NT2/D1 (cell line): ENCODE results near the gene DDHD1.
A peak's percentile ranks its signal among the peaks of the same experiment; 100 is the strongest.

Experiments used
- DNase-seq: peaks from one replicate; pipeline ENCODE4 v3.0.0-alpha.2; 2011; ENCODE audit warnings: low read depth, low spot score
- H3K27me3 ChIP-seq: 2 replicates; pipeline ENCODE4 v1.6.0; 2011; ENCODE audit warnings: mild to moderate bottlenecking; ENCODE audit not compliant: insufficient read length, insufficient read depth
- H3K36me3 ChIP-seq: 2 replicates; pipeline ENCODE4 v1.6.1; 2011; ENCODE audit warnings: mild to moderate bottlenecking, low read length, mixed read lengths; ENCODE audit not compliant: insufficient read depth, insufficient read length
- H3K4me1 ChIP-seq: 2 replicates; pipeline ENCODE4 v1.5.1; 2011; ENCODE audit not compliant: insufficient read depth, insufficient read length
- H3K4me3 ChIP-seq: 2 replicates; pipeline ENCODE4 v1.5.1; 2011; ENCODE audit warnings: low read depth; ENCODE audit not compliant: insufficient read length
- H3K9ac ChIP-seq: 2 replicates; pipeline ENCODE4 v1.6.0; 2011; ENCODE audit warnings: low read depth; ENCODE audit not compliant: insufficient read length
- H3K9me3 ChIP-seq: 2 replicates; pipeline ENCODE4 v1.5.1; 2011; ENCODE audit warnings: mild to moderate bottlenecking, low read length; ENCODE audit not compliant: insufficient read depth
- SUZ12 ChIP-seq: IDR thresholded peaks from 2 replicates; pipeline ENCODE4 v1.6.1; 2011; ENCODE audit not compliant: insufficient read length, insufficient read depth; ENCODE audit errors: extremely low read depth
- YY1 ChIP-seq: IDR thresholded peaks from 2 replicates; pipeline ENCODE4 v1.6.1; 2011; ENCODE audit not compliant: insufficient read length, insufficient read depth
- ZNF274 ChIP-seq: IDR thresholded peaks from 2 replicates; pipeline ENCODE4 v1.6.1; 2011; ENCODE audit warnings: mild to moderate bottlenecking, low read depth, low read length

The DDHD1 gene

DNA sequence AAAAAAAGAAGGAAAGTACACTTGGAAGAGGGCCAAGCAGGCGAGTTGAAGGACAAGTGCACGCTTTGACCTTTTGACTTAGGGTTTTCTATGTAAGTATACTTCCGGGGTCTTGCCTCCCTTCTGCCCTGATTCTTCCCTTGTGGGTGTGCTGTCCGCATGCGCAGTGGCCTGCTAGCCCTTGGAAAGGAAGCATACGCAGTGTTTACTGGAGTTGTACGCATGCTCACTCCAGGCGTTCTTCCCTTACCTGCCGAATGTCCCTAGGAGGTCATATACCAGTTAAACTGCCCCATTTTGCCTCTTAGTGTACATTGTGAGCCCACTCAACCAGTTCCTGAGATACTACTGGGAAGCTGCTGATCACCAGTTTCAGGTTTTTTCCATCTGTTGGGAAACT, 15.7 kb upstream of the DDHD1 start:
- no peaks in the 10 kb centered on the region for H3K36me3 ChIP-seq
- no peak for TF ChIP-seq SUZ12

DNA sequence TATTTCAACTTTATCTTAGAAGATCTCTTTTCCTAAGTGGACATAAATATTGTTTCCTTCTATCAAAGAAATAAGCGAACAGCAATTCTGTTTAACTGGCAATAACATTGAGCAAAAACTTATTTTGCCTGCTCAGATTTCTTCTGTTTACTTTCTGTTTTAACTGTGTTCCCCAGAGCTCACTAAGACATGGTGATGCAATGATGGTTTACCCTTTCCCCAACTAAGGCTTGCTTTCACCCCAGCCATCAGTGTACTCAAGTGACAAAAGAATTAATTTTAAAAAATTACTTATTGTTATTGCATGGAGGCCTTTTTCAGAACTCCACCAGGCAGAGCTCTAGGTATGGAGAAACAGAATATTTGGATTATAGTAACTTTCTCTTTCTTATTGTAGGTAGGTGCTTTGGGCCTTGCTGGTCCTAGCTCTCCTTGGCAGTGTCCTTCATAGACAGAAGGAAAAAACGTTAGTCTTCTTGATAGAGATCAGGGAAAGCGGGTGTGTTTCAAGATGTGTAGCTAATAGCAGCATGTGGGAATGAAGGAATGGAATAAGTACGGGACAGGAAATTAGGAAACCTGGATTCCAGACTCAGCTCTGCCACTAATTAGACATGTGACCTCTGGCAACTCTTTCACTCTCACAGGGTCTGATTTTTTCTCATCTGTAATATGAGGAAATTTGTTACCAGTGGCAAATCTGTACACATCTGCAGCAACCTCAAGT, 14.6 kb upstream of the DDHD1 start:
- H3K4me3 ChIP-seq: no peak overlapping the region
- no peaks in the 10 kb centered on the region for H3K9me3 ChIP-seq
- no peaks in the 10 kb centered on the region for H3K27me3 ChIP-seq
- DNase-seq: no peak
- no peak overlapping the region for H3K9ac ChIP-seq
- no peaks in the 10 kb centered on the region for H3K4me1 ChIP-seq
- H3K36me3 ChIP-seq: no peaks in the 10 kb centered on the region
- TF ChIP-seq ZNF274 (no peak), YY1 (no peak), SUZ12 (no peak)

More for the DNA sequence above, 15.7 kb upstream of the DDHD1 start:
- H3K4me1 ChIP-seq: no peaks in the 10 kb centered on the region
- no peak for DNase-seq
- H3K27me3 ChIP-seq: no peaks in the 10 kb centered on the region
- no peak overlapping the region for H3K4me3 ChIP-seq
- no peaks in the 10 kb centered on the region for H3K9me3 ChIP-seq
- H3K9ac ChIP-seq: no peak overlapping the region

DNA sequence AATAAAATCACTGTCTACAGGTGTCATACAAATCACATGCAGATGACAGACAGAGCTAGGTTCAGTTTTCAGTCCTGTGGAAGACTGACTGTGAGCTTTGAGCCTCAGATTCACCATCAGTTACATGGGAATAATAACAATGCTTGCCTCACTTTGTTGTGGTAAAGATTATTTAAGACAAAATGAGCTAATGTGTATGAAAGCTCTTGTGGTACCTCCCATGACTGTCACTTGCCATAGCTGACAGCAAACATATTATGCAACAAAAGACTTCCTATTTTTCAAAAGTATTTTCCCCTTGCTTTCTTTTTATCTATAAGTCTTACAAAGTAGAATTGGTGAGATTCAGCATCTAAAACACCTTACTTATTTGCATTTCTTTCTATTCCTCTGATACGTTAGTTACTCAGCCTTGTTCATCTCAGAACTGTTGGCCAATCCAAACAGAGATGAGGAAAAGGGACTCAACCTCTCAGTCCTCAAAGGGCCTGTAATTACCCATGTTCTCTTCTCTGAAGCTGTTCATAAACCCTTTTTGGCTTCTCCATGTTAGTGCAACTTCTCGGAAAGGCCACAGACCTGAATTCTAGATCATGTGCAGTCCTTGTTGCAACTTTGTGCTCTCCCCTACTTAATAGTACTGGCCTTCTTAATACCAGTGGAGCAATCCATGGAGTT, 8.8 kb upstream of the DDHD1 start:
- Histone ChIP-seq H3K4me1 (no peaks in the 10 kb centered on the region), H3K27me3 (no peaks in the 10 kb centered on the region), H3K9ac (no peak overlapping the region), H3K4me3 (no peak overlapping the region), H3K9me3 (no peaks in the 10 kb centered on the region), H3K36me3 (no peaks in the 10 kb centered on the region)
- TF ChIP-seq ZNF274: no peak
- no peak for TF ChIP-seq SUZ12
- TF ChIP-seq YY1: no peak
- DNase-seq: no peak

DNA sequence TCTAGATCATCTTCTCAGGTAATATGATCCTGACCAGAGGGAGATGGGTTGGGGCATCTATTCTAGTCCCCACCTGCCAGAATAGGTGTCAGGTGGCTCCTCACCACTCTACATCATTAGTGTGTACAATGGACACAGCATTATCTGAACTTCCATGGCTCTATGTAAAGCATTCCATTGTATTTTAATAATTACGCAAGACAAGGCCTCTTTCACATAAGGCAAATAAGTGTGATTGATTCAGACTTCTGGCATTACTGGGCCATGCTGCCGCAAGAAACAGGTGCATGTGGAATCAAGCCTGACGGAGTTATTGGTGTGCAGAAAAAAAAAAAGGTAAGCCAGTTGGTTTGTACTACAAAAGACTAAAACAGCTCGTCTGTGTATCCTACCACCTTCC, 3.1 kb upstream of the DDHD1 start:
- Histone ChIP-seq H3K27me3 (peaks cover 3% of the 10 kb centered on the region), H3K9me3 (no peaks in the 10 kb centered on the region), H3K4me3 (no peak overlapping the region), H3K36me3 (no peaks in the 10 kb centered on the region), H3K4me1 (no peaks in the 10 kb centered on the region), H3K9ac (no peak overlapping the region)
- TF ChIP-seq ZNF274 (no peak), SUZ12 (no peak), YY1 (no peak)
- DNase-seq: no peak

DNA sequence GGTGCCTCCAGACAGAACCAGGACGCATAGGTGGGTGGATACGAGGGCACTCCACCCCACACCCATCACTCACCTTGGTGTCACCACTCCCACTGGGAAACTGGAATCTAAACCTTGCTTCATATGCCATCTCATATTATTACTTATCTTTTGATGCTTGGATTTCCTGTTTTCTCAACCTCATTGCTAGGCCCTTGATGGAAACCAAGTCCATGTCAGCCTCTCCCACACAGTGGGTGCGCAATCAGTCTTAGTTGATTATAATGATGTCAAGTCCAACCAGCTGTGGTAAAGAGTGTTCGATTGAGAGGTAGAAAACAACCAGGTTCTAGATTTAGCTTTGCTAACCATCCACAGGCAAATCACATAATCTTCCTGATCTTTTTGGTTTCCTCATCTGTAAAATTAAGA, 584 bp upstream of the DDHD1 start:
- TF ChIP-seq YY1 (no peak), ZNF274 (no peak), SUZ12 (no peak)
- peak overlapping the region; percentile 44 for H3K4me3 ChIP-seq
- H3K36me3 ChIP-seq: no peaks in the 10 kb centered on the region
- DNase-seq: no peak
- peaks cover 3% of the 10 kb centered on the region for H3K27me3 ChIP-seq
- H3K9me3 ChIP-seq: no peaks in the 10 kb centered on the region
- peak overlapping the region; percentile 68 for H3K9ac ChIP-seq
- no peaks in the 10 kb centered on the region for H3K4me1 ChIP-seq

DNA sequence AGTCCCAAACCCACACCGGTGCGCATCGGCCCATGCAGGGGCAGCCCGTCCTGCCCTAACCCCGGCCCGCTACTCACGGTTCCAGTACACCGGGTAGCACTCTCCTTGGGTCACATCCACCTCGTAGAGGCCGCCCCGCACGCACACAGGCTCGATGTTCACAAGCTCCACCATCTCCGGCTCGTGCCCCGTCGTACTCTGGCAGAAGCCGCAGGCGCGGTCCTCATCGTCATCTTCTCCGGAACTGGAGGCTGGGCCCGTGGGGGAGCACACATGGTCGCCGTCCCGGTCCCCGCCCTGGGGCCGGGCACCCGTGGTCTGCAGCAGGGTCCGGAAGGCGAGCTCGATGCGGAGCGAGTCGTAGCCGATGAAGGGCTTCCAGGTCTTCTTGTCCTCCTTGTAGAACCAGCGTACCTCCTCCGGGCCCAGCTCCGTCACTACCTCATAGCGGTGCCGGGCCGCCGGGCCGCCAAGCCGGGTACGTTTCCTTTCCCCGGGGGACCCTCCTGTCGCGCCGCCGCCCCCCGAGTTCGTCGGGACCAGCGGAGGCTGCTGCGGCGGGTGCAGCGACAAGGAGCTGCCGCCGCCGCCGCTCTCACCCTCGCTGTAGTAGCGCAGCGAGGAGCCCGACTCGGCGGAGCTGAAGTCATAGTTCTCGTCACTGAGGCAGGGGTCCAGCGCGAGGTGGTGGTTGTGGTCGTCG, 788 bp downstream of the DDHD1 start:
- DNase-seq: peak; percentile 6
- TF ChIP-seq ZNF274: no peak
- no peak for TF ChIP-seq YY1
- no peak for TF ChIP-seq SUZ12
- Histone ChIP-seq H3K9ac (peak overlapping the region; percentile 90), H3K27me3 (peaks cover 3% of the 10 kb centered on the region), H3K4me3 (peak overlapping the region; percentile 82), H3K36me3 (no peaks in the 10 kb centered on the region), H3K4me1 (no peaks in the 10 kb centered on the region), H3K9me3 (no peaks in the 10 kb centered on the region)
